Nephron (organoid): ENCODE measurements around the gene BABAM2.
"Not testable (repeated sequence)": the region's sequence is repeated elsewhere in the genome, so short reads cannot be mapped to it uniquely, and the experiment has no call there.

Source experiments
- H3K27ac Mint-ChIP-seq, 3 experiments: 2 replicates each; pipeline ENCODE4 v1.8.0; 2020; ENCODE audit warnings: mixed read lengths in 3 of 3, mild to moderate bottlenecking in 2 of 3, moderate library complexity in 1 of 3
- H3K27me3 Mint-ChIP-seq: 2 replicates; pipeline ENCODE4 v1.8.0; 2021; ENCODE audit warnings: low read depth, mild to moderate bottlenecking, moderate library complexity, mixed read lengths
- H3K36me3 Mint-ChIP-seq: 2 replicates; pipeline ENCODE4 v1.8.0; 2020; ENCODE audit warnings: low read depth, mixed read lengths
- H3K4me1 Mint-ChIP-seq: 2 replicates; pipeline ENCODE4 v1.8.0; 2020; ENCODE audit warnings: mixed read lengths
- H3K4me3 Mint-ChIP-seq, 3 experiments: 2 replicates each; pipeline ENCODE4 v1.8.0; 2020; ENCODE audit warnings: mild to moderate bottlenecking in 3 of 3, mixed read lengths in 3 of 3, moderate library complexity in 2 of 3
- H3K9me3 Mint-ChIP-seq: 2 replicates; pipeline ENCODE4 v1.8.0; 2020; ENCODE audit warnings: mixed read lengths
- CTCF ChIP-seq, 3 experiments: fragments of 200-600 bp; sonication (generic); IDR thresholded peaks; one replicate each; pipeline ENCODE4 v1.5.0; 2021; ENCODE audit warnings: antibody characterized with exemption in 3 of 3; ENCODE audit not compliant: unreplicated experiment in 3 of 3

Gene BABAM2

GRCh38 chr2:28252311-28252710, 361.8 kb downstream of the BABAM2 start:
- H3K4me3 Mint-ChIP-seq: no peak overlapping the region
- H3K27ac Mint-ChIP-seq: no peak overlapping the region
- peaks cover 5% of the 10 kb centered on the region for H3K36me3 Mint-ChIP-seq
- H3K4me1 Mint-ChIP-seq: peaks cover 4% of the 10 kb centered on the region
- no peaks in the 10 kb centered on the region for H3K27me3 Mint-ChIP-seq
- no peaks in the 10 kb centered on the region for H3K9me3 Mint-ChIP-seq
- no peak for TF ChIP-seq CTCF (IDR thresholded peaks at IDR 0.05; ENCODE audit: unreplicated experiment in 3 of 3)

GRCh38 chr2:28253543-28253942, 363.0 kb downstream of the BABAM2 start:
- no peak overlapping the region for H3K27ac Mint-ChIP-seq
- H3K4me3 Mint-ChIP-seq: no peak overlapping the region
- H3K36me3 Mint-ChIP-seq: peaks cover 7% of the 10 kb centered on the region
- no peak for TF ChIP-seq CTCF (IDR thresholded peaks at IDR 0.05; ENCODE audit: unreplicated experiment in 3 of 3)
- H3K9me3 Mint-ChIP-seq: no peaks in the 10 kb centered on the region
- peaks cover 2% of the 10 kb centered on the region for H3K4me1 Mint-ChIP-seq
- H3K27me3 Mint-ChIP-seq: no peaks in the 10 kb centered on the region

GRCh38 chr2:28255231-28255630, 364.7 kb downstream of the BABAM2 start:
- not testable (repeated sequence) for H3K27me3 Mint-ChIP-seq, H3K9me3 Mint-ChIP-seq, H3K4me1 Mint-ChIP-seq, H3K27ac Mint-ChIP-seq, H3K4me3 Mint-ChIP-seq
- H3K36me3 Mint-ChIP-seq: peaks cover 18% of the 10 kb centered on the region

- Mint-ChIP-seq H3K36me3 (peaks cover 26% of the 10 kb centered on the region), H3K27ac (no peak overlapping the region), H3K4me3 (no peak overlapping the region), H3K9me3 (peaks cover 7% of the 10 kb centered on the region), H3K4me1 (no peaks in the 10 kb centered on the region), H3K27me3 (no peaks in the 10 kb centered on the region)
- TF ChIP-seq CTCF (IDR thresholded peaks at IDR 0.05; ENCODE audit: unreplicated experiment in 3 of 3): no peak
Observed at GRCh38 chr2:28257182-28257581, 366.7 kb downstream of the BABAM2 start.

- H3K27me3 Mint-ChIP-seq, H3K4me3 Mint-ChIP-seq, H3K27ac Mint-ChIP-seq, H3K9me3 Mint-ChIP-seq, H3K4me1 Mint-ChIP-seq: not testable (repeated sequence)
- H3K36me3 Mint-ChIP-seq: peaks cover 30% of the 10 kb centered on the region
Observed at GRCh38 chr2:28259226-28259625, 368.7 kb downstream of the BABAM2 start.

- H3K4me1 Mint-ChIP-seq: no peaks in the 10 kb centered on the region
- no peak overlapping the region for H3K4me3 Mint-ChIP-seq
- no peak for TF ChIP-seq CTCF (IDR thresholded peaks at IDR 0.05; ENCODE audit: unreplicated experiment in 3 of 3)
- peaks cover 23% of the 10 kb centered on the region for H3K36me3 Mint-ChIP-seq
- H3K9me3 Mint-ChIP-seq: peaks cover 7% of the 10 kb centered on the region
- H3K27ac Mint-ChIP-seq: no peak overlapping the region
- no peaks in the 10 kb centered on the region for H3K27me3 Mint-ChIP-seq
Observed at GRCh38 chr2:28263690-28264089, 373.2 kb downstream of the BABAM2 start.

- TF ChIP-seq CTCF (IDR thresholded peaks at IDR 0.05; ENCODE audit: unreplicated experiment in 3 of 3): no peak
- Mint-ChIP-seq H3K9me3 (no peaks in the 10 kb centered on the region), H3K4me3 (no peak overlapping the region), H3K36me3 (peaks cover 4% of the 10 kb centered on the region), H3K27ac (no peak overlapping the region), H3K27me3 (no peaks in the 10 kb centered on the region), H3K4me1 (peaks cover 20% of the 10 kb centered on the region)
Observed at GRCh38 chr2:28267282-28267681, 376.8 kb downstream of the BABAM2 start.
